Breast epithelium (tissue), 4 donors: ENCODE measurements around the gene TMEM163. TPM values are rescaled to one million over a fixed set of nuclear protein-coding genes. Genes with fewer than 3 reads are reported as not detected.

Experiments
- DNase-seq, 2 donors: peaks; one replicate each; pipeline ENCODE4 v3.0.0-alpha.2; 2019; ENCODE audit warnings: low spot score in 2 of 2
- H3K27ac ChIP-seq, 2 donors: fragments of 200-600 bp; sonication (generic) in 1 of 2; one replicate each; pipeline ENCODE4 v1.5.1; 2016 to 2019; ENCODE audit warnings: mild to moderate bottlenecking in 1 of 2
- H3K27me3 ChIP-seq, 2 donors: fragments of 200-600 bp; sonication (generic) in 1 of 2; one replicate each; pipeline versions ENCODE4 v1.5.1 to v1.6.0; 2017 to 2019; ENCODE audit warnings: control low read depth in 1 of 2, mild to moderate bottlenecking in 1 of 2
- H3K36me3 ChIP-seq: fragments of 200-600 bp; one replicate; pipeline ENCODE4 v1.5.1; 2019
- H3K4me1 ChIP-seq, 2 donors: fragments of 200-600 bp; sonication (generic); one replicate each; pipeline ENCODE4 v1.5.1; 2016 to 2019; ENCODE audit warnings: control low read depth in 1 of 2
- H3K4me3 ChIP-seq, 3 donors: fragments of 200-600 bp; sonication (generic); 1 replicate in 2 of 3; 2 replicates in 1 of 3; pipeline ENCODE4 v1.5.1; 2016 to 2019; ENCODE audit warnings: mild to moderate bottlenecking in 3 of 3, moderate library complexity in 2 of 3
- H3K9me3 ChIP-seq, 2 donors: fragments of 200-600 bp; sonication (generic) in 1 of 2; one replicate each; pipeline ENCODE4 v1.5.1; 2016 to 2019; ENCODE audit warnings: control low read depth in 1 of 2
- POLR2A ChIP-seq: fragments of 450-650 bp; IDR thresholded peaks from one replicate; pipeline ENCODE4 v1.6.1; 2016; ENCODE audit warnings: antibody characterized with exemption, mild to moderate bottlenecking, moderate library complexity
- POLR2AphosphoS5 ChIP-seq, 3 donors: sonication (generic); formaldehyde crosslinking; IDR thresholded peaks; one replicate each; pipeline ENCODE4 v1.6.1; 2017; ENCODE audit warnings: antibody characterized with exemption in 3 of 3
- intact Hi-C: fragments of 100-400 bp; cut with DNase I; formaldehyde crosslinking; loops from one replicate; pipeline ENCODE4 v1.15.1; 2023; ENCODE audit warnings: low total_unique reads
- total RNA-seq, 3 donors: library from RNA; depleted of rRNA; stranded (reverse); fragments of >200 nt; gene quantifications; one replicate each; pipeline ENCODE4 v1.1.0, GENCODE V29; 2016
- TF ChIP-seq, protein P1 (sequence below), 3 donors: fragments of 450-650 bp; IDR thresholded peaks; one replicate each; pipeline ENCODE4 v1.5.1; 2016 to 2017; ENCODE audit warnings: antibody characterized with exemption in 3 of 3, mild to moderate bottlenecking in 3 of 3, moderate library complexity in 3 of 3

Gene TMEM163
- total RNA-seq, 3 donors from 2014 or later: 0.32 to 1.5 (median 0.66) TPM

DNA sequence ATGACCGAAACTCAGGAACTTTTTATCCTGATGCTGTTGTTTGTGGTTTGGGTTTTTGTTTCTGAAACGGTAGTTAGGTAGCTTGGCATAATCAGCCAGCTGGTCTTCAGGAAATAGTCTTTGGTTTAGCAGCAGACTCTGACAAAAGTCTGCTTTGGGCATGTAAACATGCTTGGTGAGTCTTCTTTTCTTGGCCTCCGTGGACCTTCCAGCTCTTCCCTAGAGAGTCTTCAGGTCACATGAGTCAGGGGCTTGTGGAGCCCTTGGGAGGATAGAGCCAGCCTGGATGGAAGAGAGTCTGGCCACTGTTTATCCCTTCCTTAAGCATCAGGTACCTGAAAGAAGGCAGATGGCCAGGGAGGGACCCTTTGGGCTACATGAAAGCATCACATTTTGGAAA is 310.4 kb downstream of the TMEM163 start:
- Histone ChIP-seq H3K27ac (no peak overlapping the region), H3K4me3 (no peak overlapping the region), H3K9me3 (no peaks in the 10 kb centered on the region), H3K4me1 (peaks cover 0 to 13% of the 10 kb centered on the region in 2 donors), H3K36me3 (no peaks in the 10 kb centered on the region), H3K27me3 (no peaks in the 10 kb centered on the region)
- no peak for DNase-seq
- TF ChIP-seq POLR2A (no peak), POLR2AphosphoS5 (IDR thresholded peaks at IDR 0.05) (no peak)
- TF ChIP-seq, protein P1, sequence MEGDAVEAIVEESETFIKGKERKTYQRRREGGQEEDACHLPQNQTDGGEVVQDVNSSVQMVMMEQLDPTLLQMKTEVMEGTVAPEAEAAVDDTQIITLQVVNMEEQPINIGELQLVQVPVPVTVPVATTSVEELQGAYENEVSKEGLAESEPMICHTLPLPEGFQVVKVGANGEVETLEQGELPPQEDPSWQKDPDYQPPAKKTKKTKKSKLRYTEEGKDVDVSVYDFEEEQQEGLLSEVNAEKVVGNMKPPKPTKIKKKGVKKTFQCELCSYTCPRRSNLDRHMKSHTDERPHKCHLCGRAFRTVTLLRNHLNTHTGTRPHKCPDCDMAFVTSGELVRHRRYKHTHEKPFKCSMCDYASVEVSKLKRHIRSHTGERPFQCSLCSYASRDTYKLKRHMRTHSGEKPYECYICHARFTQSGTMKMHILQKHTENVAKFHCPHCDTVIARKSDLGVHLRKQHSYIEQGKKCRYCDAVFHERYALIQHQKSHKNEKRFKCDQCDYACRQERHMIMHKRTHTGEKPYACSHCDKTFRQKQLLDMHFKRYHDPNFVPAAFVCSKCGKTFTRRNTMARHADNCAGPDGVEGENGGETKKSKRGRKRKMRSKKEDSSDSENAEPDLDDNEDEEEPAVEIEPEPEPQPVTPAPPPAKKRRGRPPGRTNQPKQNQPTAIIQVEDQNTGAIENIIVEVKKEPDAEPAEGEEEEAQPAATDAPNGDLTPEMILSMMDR (IDR thresholded peaks at IDR 0.05): no peak
- intact Hi-C loops: no loop called here

DNA sequence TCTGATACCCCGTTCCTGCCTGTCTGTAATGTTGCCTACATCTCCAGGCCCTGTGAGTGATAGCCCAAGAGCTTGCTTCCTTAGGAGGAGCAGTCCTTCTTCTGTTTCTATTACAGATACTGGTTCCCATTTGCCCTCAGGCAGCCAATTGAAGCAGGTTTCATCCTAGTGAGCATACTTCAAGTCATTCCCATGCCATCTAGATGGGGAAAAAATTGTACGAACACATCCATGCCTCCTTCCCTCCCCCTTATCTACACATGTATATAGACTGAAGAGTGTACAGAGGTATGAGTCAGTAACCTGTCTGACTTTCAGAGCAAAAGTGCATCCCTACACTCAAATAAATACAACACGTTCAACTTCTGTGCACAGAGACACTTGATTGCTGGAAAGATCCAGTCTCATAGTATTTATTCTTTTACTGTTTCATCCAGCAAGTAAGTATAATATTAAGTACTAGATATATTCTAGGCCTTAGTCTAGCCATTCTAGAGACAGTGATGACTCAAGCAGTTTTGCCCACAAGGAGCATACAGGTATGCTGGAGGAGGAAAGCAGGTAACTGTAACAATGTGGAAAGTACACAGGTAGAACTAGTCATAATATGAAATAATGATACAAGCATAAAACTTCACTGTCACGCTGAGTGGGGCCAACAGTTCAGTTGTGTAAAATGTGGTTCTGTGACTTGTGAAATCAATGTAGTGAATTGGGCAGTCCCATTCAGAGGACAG is 311.5 kb downstream of the TMEM163 start:
- Histone ChIP-seq H3K4me3 (no peak overlapping the region), H3K27me3 (no peaks in the 10 kb centered on the region), H3K27ac (no peak overlapping the region), H3K9me3 (no peaks in the 10 kb centered on the region), H3K36me3 (no peaks in the 10 kb centered on the region), H3K4me1 (peaks cover 0 to 10% of the 10 kb centered on the region in 2 donors)
- no peak for DNase-seq
- no peak for TF ChIP-seq POLR2A
- no peak for TF ChIP-seq POLR2AphosphoS5 (IDR thresholded peaks at IDR 0.05)
- TF ChIP-seq, protein P1 (IDR thresholded peaks at IDR 0.05): no peak
- intact Hi-C loops: no loop called here

DNA sequence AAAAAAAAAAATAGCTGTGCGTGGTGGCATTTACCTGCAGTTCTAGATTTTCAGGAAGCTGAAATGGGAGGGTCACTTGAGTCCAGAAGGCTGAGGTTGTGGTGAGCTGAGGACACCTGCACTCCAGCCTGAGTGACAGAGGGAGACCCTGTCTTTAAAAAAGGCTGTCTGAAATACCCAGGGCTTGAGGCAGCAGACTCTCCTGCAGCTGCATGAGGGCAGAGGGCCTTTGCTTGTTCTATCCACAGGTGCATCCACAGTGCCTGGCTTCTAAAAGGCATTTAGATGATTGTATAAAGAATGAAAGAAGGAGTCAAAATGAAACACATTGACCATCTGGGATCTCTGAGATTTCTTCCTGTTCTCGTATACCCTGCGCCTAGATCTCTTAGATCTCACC is 312.1 kb downstream of the TMEM163 start:
- DNase-seq: no peak
- Histone ChIP-seq H3K4me3 (no peak overlapping the region), H3K27ac (no peak overlapping the region), H3K4me1 (peaks cover under 1 to 7% of the 10 kb centered on the region in 2 donors), H3K9me3 (no peaks in the 10 kb centered on the region), H3K27me3 (no peaks in the 10 kb centered on the region), H3K36me3 (no peaks in the 10 kb centered on the region)
- intact Hi-C loops: no loop called here
- no peak for TF ChIP-seq POLR2A
- TF ChIP-seq, protein P1 (IDR thresholded peaks at IDR 0.05): no peak
- no peak for TF ChIP-seq POLR2AphosphoS5 (IDR thresholded peaks at IDR 0.05)

DNA sequence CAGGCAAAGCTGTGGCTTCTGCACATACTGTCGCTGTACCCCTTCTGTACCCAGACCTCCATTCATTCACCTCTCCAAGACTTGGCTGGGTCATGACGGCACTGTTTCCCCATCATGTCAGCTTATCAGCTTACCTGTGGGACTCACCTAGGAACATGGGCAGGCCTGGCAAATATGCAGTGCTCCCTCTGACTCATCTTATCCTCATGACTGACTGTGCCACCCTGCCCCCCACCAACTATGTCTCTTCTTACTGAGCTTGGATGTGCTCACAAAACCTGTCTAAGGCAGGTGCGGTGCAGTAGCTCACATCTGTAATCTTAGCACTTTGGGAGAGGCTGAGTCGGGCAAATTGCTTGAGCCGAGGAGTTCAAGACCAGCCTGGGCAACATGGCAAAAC is 312.5 kb downstream of the TMEM163 start:
- H3K27me3 ChIP-seq: no peaks in the 10 kb centered on the region
- H3K4me3 ChIP-seq: no peak overlapping the region
- no peak overlapping the region for H3K27ac ChIP-seq
- no peak for TF ChIP-seq POLR2A
- TF ChIP-seq, protein P1 (IDR thresholded peaks at IDR 0.05): no peak
- TF ChIP-seq POLR2AphosphoS5 (IDR thresholded peaks at IDR 0.05): no peak
- peaks cover 2 to 3% of the 10 kb centered on the region in 2 donors for H3K4me1 ChIP-seq
- no peaks in the 10 kb centered on the region for H3K36me3 ChIP-seq
- intact Hi-C loops: no loop called here
- H3K9me3 ChIP-seq: no peaks in the 10 kb centered on the region
- DNase-seq: no peak

Other genes starting within 250 kb of the TMEM163 start
- gene ACMSD, start 119.6 kb upstream of the TMEM163 start, total RNA-seq: under 1 TPM in 1 of 3 donors, not detected in 2; 0.59 TPM
- 10 to 100 TPM; 35.8 to 62.8 (median 40.3) TPM for gene CCNT2, start 199.8 kb upstream of the TMEM163 start, total RNA-seq